Liver (tissue), 9 donors: Measurements from ENCODE around the gene IRGC. TPM values are rescaled to one million over a fixed set of nuclear protein-coding genes. Genes with fewer than 3 reads are reported as not detected.

ENCODE experiments used
- DNase-seq: peaks from one replicate; pipeline ENCODE4 v3.0.0-alpha.2; 2017; ENCODE audit warnings: low spot score
- H3K27ac ChIP-seq, 2 donors: one replicate each; pipeline ENCODE4 v1.7.0; 2013; ENCODE audit warnings: inconsistent platforms in 2 of 2, low read length in 2 of 2, control low read depth in 1 of 2, low read depth in 1 of 2, mild to moderate bottlenecking in 1 of 2
- H3K27me3 ChIP-seq, 4 donors: one replicate each; pipeline versions ENCODE4 v1.6.1 to v1.7.0; 2013; ENCODE audit warnings: low read length in 3 of 4, inconsistent platforms in 1 of 4, mild to moderate bottlenecking in 1 of 4, moderate library complexity in 1 of 4; ENCODE audit not compliant: control insufficient read depth in 4 of 4, insufficient read depth in 4 of 4
- H3K36me3 ChIP-seq, 4 donors: one replicate each; pipeline versions ENCODE4 v1.6.1 to v1.7.0; 2013; ENCODE audit warnings: low read length in 3 of 4, mild to moderate bottlenecking in 3 of 4, low read depth in 1 of 4, moderate library complexity in 1 of 4; ENCODE audit not compliant: control insufficient read depth in 4 of 4, insufficient read depth in 3 of 4
- H3K4me1 ChIP-seq, 4 donors: one replicate each; pipeline versions ENCODE4 v1.6.1 to v1.7.0; 2013; ENCODE audit warnings: low read length in 3 of 4, mild to moderate bottlenecking in 3 of 4, moderate library complexity in 1 of 4; ENCODE audit not compliant: control insufficient read depth in 4 of 4, insufficient read depth in 4 of 4
- H3K4me3 ChIP-seq, 3 donors: one replicate each; pipeline versions ENCODE4 v1.6.1 to v1.7.0; 2013; ENCODE audit warnings: low read length in 3 of 3, control low read depth in 1 of 3, low read depth in 1 of 3, mild to moderate bottlenecking in 1 of 3
- H3K9ac ChIP-seq, 2 donors: one replicate each; pipeline ENCODE4 v1.7.0; 2013; ENCODE audit warnings: low read length in 2 of 2, mild to moderate bottlenecking in 2 of 2, moderate library complexity in 2 of 2, control low read depth in 1 of 2, low read depth in 1 of 2
- H3K9me3 ChIP-seq, 4 donors: one replicate each; pipeline versions ENCODE4 v1.6.1 to v1.7.0; 2013; ENCODE audit warnings: low read length in 3 of 4; ENCODE audit not compliant: control insufficient read depth in 4 of 4
- CTCF ChIP-seq: fragments of 150-350 bp; IDR thresholded peaks from 2 replicates; pipeline ENCODE4 v1.5.1; 2017; ENCODE audit warnings: improper control_type of control experiment, low read depth, low read length; ENCODE audit not compliant: missing input control
- EGR1 ChIP-seq, 2 donors: IDR thresholded peaks; 2 replicates each; pipeline ENCODE4 v1.6.1; 2016 to 2018; ENCODE audit warnings: antibody characterized with exemption in 2 of 2, low read depth in 2 of 2
- FOXA1 ChIP-seq: IDR thresholded peaks from 2 replicates; pipeline ENCODE4 v1.6.1; 2016; ENCODE audit warnings: antibody characterized with exemption
- FOXA2 ChIP-seq: IDR thresholded peaks from 2 replicates; pipeline ENCODE4 v1.6.1; 2016; ENCODE audit warnings: antibody characterized with exemption
- GABPA ChIP-seq, 2 donors: IDR thresholded peaks in 1 of 2; conservative IDR thresholded peaks in 1 of 2; 2 replicates each; pipeline ENCODE4 v1.6.1; 2016; ENCODE audit warnings: antibody characterized with exemption in 2 of 2, mild to moderate bottlenecking in 1 of 2, moderate library complexity in 1 of 2
- HNF4G ChIP-seq: IDR thresholded peaks from 2 replicates; pipeline ENCODE4 v1.6.1; 2016; ENCODE audit warnings: antibody characterized with exemption
- JUND ChIP-seq, 2 donors: IDR thresholded peaks; 2 replicates each; pipeline ENCODE4 v1.6.1; 2016; ENCODE audit warnings: antibody characterized with exemption in 2 of 2
- NR2F2 ChIP-seq: IDR thresholded peaks from 2 replicates; pipeline ENCODE4 v1.6.1; 2016; ENCODE audit warnings: antibody characterized with exemption
- RAD21 ChIP-seq, 2 donors: IDR thresholded peaks; 2 replicates each; pipeline ENCODE4 v1.6.1; 2016; ENCODE audit warnings: antibody characterized with exemption in 2 of 2, mild to moderate bottlenecking in 2 of 2
- RXRA ChIP-seq, 2 donors: IDR thresholded peaks; 2 replicates each; pipeline ENCODE4 v1.6.1; 2017 to 2018; ENCODE audit warnings: antibody characterized with exemption in 2 of 2, mild to moderate bottlenecking in 1 of 2
- SP1 ChIP-seq: IDR thresholded peaks from 2 replicates; pipeline ENCODE4 v1.6.1; 2018; ENCODE audit warnings: antibody characterized with exemption, mild to moderate bottlenecking
- TAF1 ChIP-seq: conservative IDR thresholded peaks from 2 replicates; pipeline ENCODE4 v1.6.1; 2016; ENCODE audit warnings: antibody characterized with exemption, mild to moderate bottlenecking
- YY1 ChIP-seq: IDR thresholded peaks from 2 replicates; pipeline ENCODE4 v1.6.1; 2016; ENCODE audit warnings: antibody characterized with exemption, mild to moderate bottlenecking
- whole genome bisulfite sequencing: extraction: QIAGEN DNeasy Blood & Tissue Kit; methylation state at CpG from one replicate; pipeline ENCODE4 v1.1.7; 2013; 5-methylcytosine and 5-hydroxymethylcytosine counted together
- polyA plus RNA-seq, 2 donors: library from polyadenylated mRNA; stranded (reverse) in 1 of 2; unstranded in 1 of 2; fragments of 200-250 nt in 1 of 2; fragments of >200 nt in 1 of 2; fragmentation: Nextera tagmentation in 1 of 2; extraction: Ambion mirVana in 1 of 2; gene quantifications; one replicate each; pipeline versions ENCODE4 v1.2.1 to v1.2.3, GENCODE V29; 2013 to 2015
- total RNA-seq, 2 donors: library from RNA; depleted of rRNA; stranded (reverse); fragments of >200 nt; gene quantifications; one replicate each; pipeline ENCODE4 v1.2.3, GENCODE V29; 2014
- TF ChIP-seq, protein P1 (sequence below): IDR thresholded peaks from 2 replicates; pipeline ENCODE4 v1.6.1; 2016; ENCODE audit warnings: antibody characterized with exemption, mild to moderate bottlenecking
- TF ChIP-seq, protein P2 (sequence below): IDR thresholded peaks from 2 replicates; pipeline ENCODE4 v1.6.1; 2016; ENCODE audit warnings: antibody characterized with exemption
- TF ChIP-seq, protein P3 (sequence below): IDR thresholded peaks from 2 replicates; pipeline ENCODE4 v1.6.1; 2016; ENCODE audit warnings: antibody characterized with exemption
- donor health status: healthy.
- donor health status: healthy.
- donor health status: healthy.
- donor health status: healthy.
- donor health status: healthy.

The IRGC gene
- total and polyA plus RNA-seq, 4 donors = not detected

DNA sequence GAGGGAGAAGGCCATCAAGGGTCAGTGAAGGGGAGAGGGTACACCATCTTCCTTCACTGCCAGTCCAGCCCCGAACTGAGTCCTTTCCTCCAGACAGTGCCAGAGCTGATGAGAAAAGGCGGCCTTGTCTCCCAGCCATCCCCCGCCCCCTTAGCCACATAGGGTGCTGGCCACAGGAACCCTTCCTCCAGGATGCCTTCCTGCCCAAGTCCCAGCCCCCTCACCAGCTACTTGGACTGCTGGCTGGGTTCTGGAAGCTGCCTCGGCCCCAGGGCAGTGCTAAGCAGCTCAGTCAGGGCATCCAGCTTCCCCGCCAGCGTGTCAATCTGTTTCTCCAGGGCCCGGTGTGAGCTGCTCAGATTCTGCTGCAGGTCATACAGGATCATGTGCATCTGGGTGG lies 51.4 kb downstream of the IRGC start:
- no peak overlapping the region for H3K27ac ChIP-seq
- WGBS = 86% methylated on average over 7 of the region's 7 CpGs
- no peaks in the 10 kb centered on the region for H3K4me1 ChIP-seq

DNA sequence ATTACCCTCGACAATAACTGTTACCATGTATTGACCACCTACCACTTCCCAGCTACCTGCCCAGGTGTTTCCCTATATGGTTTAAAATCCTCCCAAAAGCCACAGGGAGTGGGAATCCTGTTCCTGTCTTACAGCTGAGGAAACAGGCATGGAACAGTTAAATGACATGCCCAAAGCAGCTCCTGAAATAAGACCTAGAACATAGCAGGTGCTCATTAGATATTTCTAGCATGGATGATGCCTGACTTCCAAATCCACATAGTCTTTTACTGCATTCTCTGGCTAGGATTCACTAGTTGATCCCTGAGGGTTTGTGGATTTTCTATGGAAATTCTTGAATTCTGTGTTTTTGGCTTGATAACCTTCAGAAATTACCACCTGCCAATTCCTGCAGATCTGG lies 51.9 kb downstream of the IRGC start:
- no peaks in the 10 kb centered on the region for H3K27me3 ChIP-seq
- H3K9me3 ChIP-seq = no peaks in the 10 kb centered on the region
- 75% methylated on average over 1 of the region's 1 CpG for WGBS
- H3K4me1 ChIP-seq = no peaks in the 10 kb centered on the region
- H3K9ac ChIP-seq = no peak overlapping the region
- no peaks in the 10 kb centered on the region for H3K36me3 ChIP-seq
- H3K27ac ChIP-seq = no peak overlapping the region
- no peak for DNase-seq
- H3K4me3 ChIP-seq = no peak overlapping the region
- TF ChIP-seq HNF4G (no peak), JUND (IDR thresholded peaks at IDR 0.05) (no peak), RXRA (IDR thresholded peaks at IDR 0.05) (no peak), NR2F2 (no peak), GABPA (IDR thresholded peaks at IDR 0.05 in 1 of 2, conservative IDR thresholded peaks at IDR 0.05 in 1 of 2) (no peak), EGR1 (IDR thresholded peaks at IDR 0.05; ENCODE audit: low read depth in 2 of 2) (no peak)
- TF ChIP-seq, protein P1, sequence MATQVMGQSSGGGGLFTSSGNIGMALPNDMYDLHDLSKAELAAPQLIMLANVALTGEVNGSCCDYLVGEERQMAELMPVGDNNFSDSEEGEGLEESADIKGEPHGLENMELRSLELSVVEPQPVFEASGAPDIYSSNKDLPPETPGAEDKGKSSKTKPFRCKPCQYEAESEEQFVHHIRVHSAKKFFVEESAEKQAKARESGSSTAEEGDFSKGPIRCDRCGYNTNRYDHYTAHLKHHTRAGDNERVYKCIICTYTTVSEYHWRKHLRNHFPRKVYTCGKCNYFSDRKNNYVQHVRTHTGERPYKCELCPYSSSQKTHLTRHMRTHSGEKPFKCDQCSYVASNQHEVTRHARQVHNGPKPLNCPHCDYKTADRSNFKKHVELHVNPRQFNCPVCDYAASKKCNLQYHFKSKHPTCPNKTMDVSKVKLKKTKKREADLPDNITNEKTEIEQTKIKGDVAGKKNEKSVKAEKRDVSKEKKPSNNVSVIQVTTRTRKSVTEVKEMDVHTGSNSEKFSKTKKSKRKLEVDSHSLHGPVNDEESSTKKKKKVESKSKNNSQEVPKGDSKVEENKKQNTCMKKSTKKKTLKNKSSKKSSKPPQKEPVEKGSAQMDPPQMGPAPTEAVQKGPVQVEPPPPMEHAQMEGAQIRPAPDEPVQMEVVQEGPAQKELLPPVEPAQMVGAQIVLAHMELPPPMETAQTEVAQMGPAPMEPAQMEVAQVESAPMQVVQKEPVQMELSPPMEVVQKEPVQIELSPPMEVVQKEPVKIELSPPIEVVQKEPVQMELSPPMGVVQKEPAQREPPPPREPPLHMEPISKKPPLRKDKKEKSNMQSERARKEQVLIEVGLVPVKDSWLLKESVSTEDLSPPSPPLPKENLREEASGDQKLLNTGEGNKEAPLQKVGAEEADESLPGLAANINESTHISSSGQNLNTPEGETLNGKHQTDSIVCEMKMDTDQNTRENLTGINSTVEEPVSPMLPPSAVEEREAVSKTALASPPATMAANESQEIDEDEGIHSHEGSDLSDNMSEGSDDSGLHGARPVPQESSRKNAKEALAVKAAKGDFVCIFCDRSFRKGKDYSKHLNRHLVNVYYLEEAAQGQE = no peak
- TF ChIP-seq, protein P2, sequence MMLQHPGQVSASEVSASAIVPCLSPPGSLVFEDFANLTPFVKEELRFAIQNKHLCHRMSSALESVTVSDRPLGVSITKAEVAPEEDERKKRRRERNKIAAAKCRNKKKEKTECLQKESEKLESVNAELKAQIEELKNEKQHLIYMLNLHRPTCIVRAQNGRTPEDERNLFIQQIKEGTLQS = no peak

More for the DNA sequence above, 51.4 kb downstream of the IRGC start:
- no peak overlapping the region for H3K9ac ChIP-seq
- H3K4me3 ChIP-seq = no peak overlapping the region
- DNase-seq = no peak
- H3K36me3 ChIP-seq = no peaks in the 10 kb centered on the region
- H3K9me3 ChIP-seq = no peaks in the 10 kb centered on the region
- H3K27me3 ChIP-seq = no peaks in the 10 kb centered on the region
- TF ChIP-seq, protein P1 = no peak
- no peak for TF ChIP-seq FOXA1
- no peak for TF ChIP-seq NR2F2
- no peak for TF ChIP-seq TAF1
- no peak for TF ChIP-seq FOXA2
- no peak for TF ChIP-seq RXRA (IDR thresholded peaks at IDR 0.05)
- TF ChIP-seq, protein P2 = no peak
- TF ChIP-seq CTCF = no peak
- no peak for TF ChIP-seq YY1
- no peak for TF ChIP-seq JUND (IDR thresholded peaks at IDR 0.05)
- TF ChIP-seq, protein P3, sequence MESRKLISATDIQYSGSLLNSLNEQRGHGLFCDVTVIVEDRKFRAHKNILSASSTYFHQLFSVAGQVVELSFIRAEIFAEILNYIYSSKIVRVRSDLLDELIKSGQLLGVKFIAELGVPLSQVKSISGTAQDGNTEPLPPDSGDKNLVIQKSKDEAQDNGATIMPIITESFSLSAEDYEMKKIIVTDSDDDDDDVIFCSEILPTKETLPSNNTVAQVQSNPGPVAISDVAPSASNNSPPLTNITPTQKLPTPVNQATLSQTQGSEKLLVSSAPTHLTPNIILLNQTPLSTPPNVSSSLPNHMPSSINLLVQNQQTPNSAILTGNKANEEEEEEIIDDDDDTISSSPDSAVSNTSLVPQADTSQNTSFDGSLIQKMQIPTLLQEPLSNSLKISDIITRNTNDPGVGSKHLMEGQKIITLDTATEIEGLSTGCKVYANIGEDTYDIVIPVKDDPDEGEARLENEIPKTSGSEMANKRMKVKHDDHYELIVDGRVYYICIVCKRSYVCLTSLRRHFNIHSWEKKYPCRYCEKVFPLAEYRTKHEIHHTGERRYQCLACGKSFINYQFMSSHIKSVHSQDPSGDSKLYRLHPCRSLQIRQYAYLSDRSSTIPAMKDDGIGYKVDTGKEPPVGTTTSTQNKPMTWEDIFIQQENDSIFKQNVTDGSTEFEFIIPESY = no peak
- no peak for TF ChIP-seq HNF4G
- no peak for TF ChIP-seq RAD21 (IDR thresholded peaks at IDR 0.05)
- no peak for TF ChIP-seq SP1
- TF ChIP-seq EGR1 (IDR thresholded peaks at IDR 0.05; ENCODE audit: low read depth in 2 of 2) = no peak
